Measurements from ENCODE around the gene GGN.
"Not testable (repeated sequence)": the region's sequence is repeated elsewhere in the genome, so short reads cannot be mapped to it uniquely, and the experiment has no call there.

Gene GGN, protein sequence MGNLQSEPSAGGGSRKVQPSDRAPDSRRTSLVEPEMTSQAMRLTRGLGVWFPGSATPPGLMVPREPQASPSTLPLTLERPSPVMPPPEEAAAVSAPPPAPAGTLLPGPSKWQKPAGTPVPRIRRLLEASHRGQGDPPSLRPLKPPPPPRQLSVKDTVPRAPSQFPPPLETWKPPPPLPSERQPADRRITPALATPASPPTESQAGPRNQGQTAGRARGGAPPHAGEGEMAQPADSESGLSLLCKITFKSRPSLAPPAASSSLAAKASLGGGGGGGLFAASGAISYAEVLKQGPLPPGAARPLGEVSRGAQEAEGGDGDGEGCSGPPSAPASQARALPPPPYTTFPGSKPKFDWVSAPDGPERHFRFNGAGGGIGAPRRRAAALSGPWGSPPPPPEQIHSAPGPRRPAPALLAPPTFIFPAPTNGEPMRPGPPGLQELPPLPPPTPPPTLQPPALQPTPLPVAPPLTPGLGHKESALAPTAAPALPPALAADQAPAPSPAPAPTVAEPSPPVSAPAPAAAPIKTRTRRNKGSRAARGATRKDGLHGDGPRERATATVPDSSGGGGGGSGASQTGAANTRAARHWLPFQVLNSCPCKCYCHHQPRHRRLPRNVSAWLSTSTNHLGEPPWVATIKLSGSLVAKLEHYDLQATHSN

GRCh38 chr19:38387550-38388348, at the start of gene GGN:
Gene GGN (minus strand): TSS chr19:38388034. CDS start chr19:38387261, 773 bp downstream.
- DNase-seq (ENCODE audit: low spot score), result peak; percentile 59

GRCh38 chr19:38437295-38437694, 49.5 kb upstream of the GGN start:
- no peak for DNase-seq (ENCODE audit: low spot score)

- DNase-seq (ENCODE audit: low spot score), result peak; percentile 54
These were observed 46.8 kb upstream of the GGN start for GRCh38 chr19:38434549-38435051.

DNA sequence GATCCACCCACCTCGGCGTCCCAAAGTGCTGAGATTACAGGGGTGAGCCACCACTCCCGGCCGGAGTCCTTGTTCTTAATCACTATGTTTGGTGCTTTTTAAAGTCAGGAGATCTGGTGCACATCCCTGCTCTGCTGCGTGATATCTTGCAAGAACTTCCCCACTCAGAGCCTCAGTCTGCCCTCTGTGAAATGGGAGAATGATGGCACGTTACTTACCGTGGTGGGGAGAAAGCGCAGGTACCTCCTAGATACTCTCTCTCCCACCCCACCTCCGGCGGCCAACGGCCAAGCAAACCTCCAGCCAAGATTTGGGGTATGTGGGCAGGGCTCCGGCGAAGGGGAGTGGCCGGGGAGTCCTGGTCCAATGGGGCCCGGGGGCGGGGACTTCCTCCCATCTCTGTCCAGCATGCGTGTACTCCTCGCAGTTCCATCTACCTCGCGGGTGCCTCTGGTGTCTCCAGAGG, 45.5 kb upstream of the GGN start, which contains the start of gene RYR1:
Gene RYR1, plus strand, starts transcription at position 424 of the 466 bp plus-strand sequence. CDS start 139 bp downstream, outside the sequence.
- DNase-seq (ENCODE audit: low spot score), result peak; percentile 35

GRCh38 chr19:38430931-38431330, 43.1 kb upstream of the GGN start:
- DNase-seq (ENCODE audit: low spot score), result no peak

GRCh38 chr19:38429811-38430156, 42.0 kb upstream of the GGN start:
- DNase-seq (ENCODE audit: low spot score), result no peak

DNA sequence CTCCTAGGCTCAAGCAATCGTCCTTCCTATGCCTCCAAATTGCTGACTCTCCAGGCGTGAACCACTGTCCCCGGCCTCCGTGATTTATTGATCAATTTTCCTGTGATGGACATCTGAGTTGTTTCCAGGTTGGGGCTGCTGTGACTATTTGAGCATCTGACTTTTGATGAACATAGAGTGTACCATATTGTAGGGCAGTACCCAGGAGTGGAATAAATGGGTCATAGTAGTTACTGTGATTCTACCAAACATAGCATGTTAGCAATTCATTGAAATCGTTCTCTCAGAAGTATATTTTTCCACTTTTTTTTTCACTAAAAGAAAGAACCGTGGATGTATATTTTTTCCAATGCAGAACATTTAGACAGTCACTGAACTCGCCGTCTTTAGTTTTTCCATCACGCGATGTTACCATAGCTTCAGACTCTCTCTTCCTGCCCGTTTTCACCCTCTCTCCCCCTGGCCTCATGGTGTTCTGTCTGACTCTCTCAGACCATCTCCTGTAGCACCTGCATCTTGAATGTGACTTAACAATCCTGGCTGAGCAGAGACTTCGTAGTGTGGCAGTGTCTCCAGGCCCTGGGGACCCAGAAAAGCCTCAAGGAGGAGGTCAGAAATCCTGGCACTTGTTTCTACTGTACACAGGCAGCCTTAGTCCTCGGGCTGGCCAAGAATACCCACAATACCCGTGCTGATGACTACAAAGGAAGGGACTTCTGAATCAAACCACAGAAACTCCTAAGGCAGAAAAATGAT, 41.4 kb upstream of the GGN start:
- no peak for DNase-seq (ENCODE audit: low spot score)

DNA sequence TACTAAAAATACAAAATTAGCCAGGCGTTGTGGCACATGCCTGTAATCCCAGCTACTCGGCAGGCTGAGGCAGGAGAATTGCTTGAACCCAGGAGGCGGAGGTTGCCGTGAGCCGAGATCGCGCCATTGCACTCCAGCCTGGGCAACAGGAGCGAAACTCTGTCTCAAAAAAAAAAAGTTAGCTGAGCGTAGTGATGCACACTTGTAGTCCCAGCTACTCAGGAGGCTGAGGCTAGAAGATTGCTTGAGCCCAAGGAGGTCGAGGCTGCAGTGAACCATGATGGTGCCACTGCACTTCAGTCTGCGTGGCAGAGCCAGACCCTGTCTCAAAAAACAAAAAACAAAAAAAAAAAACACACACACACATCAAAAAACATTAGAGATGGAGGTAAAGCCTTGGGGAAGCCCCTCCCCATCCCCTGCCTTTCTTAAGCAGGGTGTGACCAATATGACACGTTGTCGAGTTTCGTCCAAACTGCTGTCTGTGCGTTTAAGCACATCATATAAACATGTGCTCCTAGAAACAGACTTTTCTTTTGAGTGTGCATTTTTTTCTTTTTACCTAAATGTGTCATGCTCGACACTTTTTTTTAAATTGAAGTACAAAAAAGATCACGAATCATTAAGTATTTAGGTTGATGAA, 39.3 kb upstream of the GGN start:
- not testable (repeated sequence) for DNase-seq (ENCODE audit: low spot score)

- DNase-seq (ENCODE audit: low spot score), result no peak
These were observed 38.1 kb upstream of the GGN start, which contains the start of gene RASGRP4 for GRCh38 chr19:38425810-38426466. Gene RASGRP4 (minus strand): TSS chr19:38426219. CDS start chr19:38426091, 128 bp downstream.

DNA sequence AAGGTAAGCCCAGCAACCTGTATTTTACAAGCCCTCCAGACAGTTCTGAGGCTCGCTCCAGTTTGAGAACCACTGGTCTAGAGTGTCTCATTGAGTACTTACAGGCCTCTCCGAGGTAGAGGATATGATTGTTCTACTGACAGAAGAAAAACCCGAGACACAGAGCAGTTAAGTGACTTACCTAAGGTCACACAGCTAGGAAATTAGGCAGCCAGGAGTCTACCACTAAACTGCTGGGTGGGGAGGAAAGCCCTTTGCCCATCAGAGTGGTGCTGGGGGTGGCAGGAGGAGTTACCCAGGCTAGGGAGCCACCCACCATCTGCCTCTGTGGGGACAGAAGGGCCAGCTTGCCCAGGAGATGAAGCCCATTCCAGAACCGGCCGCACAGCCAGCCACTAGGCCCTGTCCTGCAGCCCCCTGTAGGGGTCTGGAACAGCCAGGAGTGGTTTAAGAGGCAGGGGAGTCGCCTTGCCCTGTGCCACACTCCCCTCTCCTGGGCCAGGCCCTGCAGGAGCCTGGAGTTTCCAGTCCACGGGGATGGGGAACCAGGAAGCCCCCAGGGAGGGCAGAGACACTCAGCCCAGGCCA, 37.5 kb upstream of the GGN start:
- DNase-seq (ENCODE audit: low spot score), result no peak

DNA sequence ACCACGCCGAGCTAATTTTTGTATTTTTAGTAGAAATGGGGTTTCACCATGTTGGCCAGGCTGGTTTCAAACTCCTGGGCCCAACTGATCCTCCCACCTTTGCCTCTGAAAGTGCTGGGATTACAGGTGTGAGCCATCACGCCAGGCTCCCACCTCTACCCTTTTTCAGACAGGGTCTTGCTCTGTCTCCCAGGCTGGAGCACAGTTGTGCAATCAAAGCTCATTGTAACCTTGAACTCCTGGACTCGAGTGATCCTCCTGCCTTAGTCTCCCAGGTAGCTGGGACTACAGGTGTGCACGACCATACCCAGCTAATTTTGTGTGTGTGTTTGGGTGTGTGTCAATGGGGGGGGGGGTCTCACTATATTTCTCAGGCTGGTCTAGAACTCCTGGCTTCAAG, 36.4 kb upstream of the GGN start:
- DNase-seq (ENCODE audit: low spot score), result no peak

- no peak for DNase-seq (ENCODE audit: low spot score)
These were observed 34.6 kb upstream of the GGN start for GRCh38 chr19:38422438-38422837.

GRCh38 chr19:38421856-38422255, 34.0 kb upstream of the GGN start:
- no peak for DNase-seq (ENCODE audit: low spot score)

DNA sequence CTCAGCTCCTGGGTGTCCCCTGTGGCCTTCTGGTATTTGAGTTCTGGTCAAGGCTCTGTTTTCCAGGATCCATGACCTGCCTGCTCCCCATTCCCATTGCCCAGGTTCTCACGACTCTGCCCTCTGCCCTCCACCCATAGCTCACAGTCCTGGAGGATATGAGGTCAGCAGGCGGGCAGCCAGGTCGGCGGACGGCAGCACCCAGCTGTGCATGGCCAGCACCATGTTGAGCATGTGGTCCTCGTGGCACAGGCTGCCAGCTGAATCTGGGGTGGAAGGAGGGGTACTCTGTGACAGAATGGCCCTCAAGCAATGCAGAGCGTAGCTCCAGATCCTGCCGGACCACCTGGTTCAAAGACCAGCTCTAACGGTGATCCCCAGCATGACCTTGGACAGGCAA, 33.1 kb upstream of the GGN start:
- no peak for DNase-seq (ENCODE audit: low spot score)

GRCh38 chr19:38417544-38418506, 30.0 kb upstream of the GGN start:
- DNase-seq (ENCODE audit: low spot score), result no peak

- DNase-seq (ENCODE audit: low spot score), result no peak
These were observed 29.3 kb upstream of the GGN start for GRCh38 chr19:38417146-38417543.

- no peak for DNase-seq (ENCODE audit: low spot score)
These were observed 25.6 kb upstream of the GGN start for GRCh38 chr19:38413416-38413815.

GRCh38 chr19:38412961-38413360, 25.1 kb upstream of the GGN start:
- no peak for DNase-seq (ENCODE audit: low spot score)

GRCh38 chr19:38412491-38412890, 24.7 kb upstream of the GGN start:
- DNase-seq (ENCODE audit: low spot score), result no peak

All from globus pallidus (tissue), 1 donor.